GM15510 (cell line): ENCODE measurements around the gene RBBP4.

Experiments used
- POLR2A ChIP-seq: IDR thresholded peaks from 3 replicates; pipeline ENCODE4 v1.6.1; 2011; ENCODE audit warnings: borderline replicate concordance; ENCODE audit not compliant: insufficient read length; ENCODE audit errors: extremely low read depth

Gene RBBP4

DNA sequence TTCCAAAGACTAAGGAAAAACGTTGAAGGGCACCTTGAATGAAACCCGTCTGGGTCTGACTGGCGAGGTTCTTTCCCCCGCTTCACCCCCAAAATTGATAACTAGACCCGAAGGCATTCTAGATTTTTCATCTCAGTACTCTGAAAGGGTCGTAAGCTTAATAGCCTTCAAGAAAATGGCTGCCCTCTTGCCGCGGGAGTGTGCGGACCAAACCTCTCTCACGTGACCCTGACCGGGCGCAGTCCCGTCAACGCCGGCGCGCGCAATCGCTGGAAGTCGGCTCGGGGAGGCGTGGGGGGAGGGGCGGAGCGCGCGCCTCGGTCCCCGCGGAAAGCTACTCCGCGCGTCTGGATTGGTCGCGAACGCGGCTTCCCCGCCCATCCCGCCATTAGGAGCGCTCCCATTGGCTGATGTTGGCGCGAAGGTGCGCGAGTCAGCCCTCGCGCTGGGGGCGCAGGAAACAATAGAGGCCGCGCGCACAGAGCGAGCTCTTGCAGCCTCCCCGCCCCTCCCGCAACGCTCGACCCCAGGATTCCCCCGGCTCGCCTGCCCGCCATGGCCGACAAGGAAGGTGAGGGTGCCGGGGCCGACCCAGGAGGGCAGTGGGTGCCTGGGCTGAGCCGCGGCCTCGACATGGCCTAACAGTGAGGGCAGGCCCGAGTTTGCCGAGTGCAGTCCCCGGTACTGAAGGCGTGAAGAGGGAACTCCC is at the start of gene RBBP4:
RBBP4 (plus strand) TSS at position 457 of the 709 bp plus-strand sequence; CDS start at position 556, 99 bp downstream.
- TF ChIP-seq POLR2A: peak; percentile 70

DNA sequence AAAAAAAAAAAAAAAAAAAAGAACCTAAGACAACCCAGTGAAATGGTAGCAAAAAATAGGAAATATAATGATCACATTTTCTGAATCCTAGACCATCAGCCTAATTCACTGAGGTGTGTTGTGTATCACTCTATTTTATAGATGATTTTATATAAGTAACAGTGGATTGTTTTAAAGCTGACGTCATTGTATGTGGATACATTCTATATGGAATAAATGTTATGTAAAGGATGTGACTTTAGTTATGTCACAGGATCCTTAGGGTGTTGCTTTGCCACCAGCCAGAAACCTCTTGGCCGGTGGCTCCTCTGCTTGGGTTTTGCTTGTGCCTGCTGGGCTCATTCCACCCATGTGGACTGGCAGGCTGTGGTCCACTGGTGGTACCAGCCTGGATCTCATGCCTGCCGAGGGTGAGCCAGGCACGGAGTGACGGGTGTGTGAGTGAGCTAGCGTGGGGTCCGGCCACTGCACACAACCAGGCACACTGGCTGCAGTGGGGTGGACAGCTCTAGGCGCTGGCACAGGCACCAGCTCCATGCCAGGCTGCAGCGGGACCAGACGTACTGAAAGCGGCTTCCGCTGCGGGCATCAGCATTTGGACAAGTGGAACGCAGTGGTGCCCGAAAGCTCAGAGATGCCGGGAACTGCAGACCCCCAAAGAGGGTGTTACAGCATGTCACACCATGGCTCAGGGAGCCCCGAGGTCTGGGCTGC is 45.1 kb upstream of the RBBP4 start:
- TF ChIP-seq POLR2A: no peak

DNA sequence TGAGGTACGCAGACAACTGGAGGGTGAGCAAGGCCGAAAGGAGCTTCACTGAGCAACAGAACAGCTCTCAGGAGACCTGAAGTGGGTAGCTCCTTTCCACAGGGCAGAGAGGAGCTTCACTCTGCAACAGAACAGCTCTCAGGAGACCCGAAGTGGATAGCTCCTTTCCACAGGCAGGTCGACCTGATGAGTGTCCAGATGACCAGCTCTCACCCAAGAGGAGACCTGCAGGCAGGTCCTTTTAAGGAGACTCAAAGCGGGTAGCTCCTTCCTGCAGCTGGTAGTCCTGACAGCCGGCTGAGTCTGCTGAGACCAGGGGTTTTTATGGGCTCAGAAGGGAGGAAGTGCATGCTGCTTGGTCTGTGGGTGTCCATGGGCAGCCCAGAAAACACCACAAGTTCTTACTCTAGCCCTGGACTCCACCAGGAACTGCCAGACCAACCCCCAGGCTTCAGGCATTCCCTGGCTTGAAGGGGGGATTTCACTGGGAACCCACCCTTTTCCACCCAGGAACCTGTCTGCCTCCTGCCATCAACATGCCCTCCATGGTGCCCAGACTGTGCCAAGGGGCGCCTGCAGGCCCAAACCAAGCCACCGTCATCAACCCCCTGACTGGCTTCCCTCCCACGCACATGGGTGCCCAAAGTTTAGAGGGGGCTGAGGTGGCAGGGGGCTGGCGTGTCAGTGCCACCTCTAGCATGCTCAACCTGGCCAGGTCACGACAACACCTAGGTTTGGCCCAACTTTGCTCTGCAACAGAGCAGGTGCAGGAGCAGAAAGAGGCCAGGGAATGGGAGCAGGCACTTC is 44.2 kb upstream of the RBBP4 start:
- no peak for TF ChIP-seq POLR2A

DNA sequence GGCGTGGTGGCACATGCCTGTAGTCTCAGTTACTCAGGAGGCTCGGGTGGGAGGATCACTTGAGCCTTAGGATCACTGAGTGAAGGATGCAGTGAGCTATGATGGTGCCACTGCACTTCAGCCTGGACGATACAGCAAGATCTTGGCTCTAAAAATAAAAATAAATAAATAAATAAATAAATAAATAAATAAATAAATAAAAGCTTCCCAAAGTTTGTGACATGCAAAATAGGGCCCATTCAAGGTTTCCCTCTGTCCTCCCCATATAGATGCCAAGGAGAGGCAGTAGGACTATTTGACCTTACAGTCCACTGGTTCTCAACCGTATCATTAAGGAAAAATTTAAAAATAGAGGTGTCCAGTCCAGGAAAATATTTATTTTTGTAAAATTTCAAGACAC is 41.8 kb upstream of the RBBP4 start:
- no peak for TF ChIP-seq POLR2A

DNA sequence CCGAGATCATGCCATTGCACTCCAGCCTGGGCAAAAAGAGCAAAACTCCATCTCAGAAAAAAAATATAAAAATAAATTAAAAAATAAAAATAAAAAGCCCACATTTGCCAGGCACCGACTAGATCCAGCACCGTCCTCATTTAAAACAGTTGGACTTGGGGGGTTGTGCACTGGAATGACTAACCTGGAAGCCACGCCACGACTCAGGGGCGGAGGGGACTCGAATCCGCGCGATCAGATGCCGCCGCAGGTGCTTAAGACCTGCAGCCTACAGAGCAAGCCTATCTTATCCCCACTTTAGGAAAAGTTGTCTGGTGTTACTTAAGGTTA is 39.2 kb upstream of the RBBP4 start:
- TF ChIP-seq POLR2A: no peak

DNA sequence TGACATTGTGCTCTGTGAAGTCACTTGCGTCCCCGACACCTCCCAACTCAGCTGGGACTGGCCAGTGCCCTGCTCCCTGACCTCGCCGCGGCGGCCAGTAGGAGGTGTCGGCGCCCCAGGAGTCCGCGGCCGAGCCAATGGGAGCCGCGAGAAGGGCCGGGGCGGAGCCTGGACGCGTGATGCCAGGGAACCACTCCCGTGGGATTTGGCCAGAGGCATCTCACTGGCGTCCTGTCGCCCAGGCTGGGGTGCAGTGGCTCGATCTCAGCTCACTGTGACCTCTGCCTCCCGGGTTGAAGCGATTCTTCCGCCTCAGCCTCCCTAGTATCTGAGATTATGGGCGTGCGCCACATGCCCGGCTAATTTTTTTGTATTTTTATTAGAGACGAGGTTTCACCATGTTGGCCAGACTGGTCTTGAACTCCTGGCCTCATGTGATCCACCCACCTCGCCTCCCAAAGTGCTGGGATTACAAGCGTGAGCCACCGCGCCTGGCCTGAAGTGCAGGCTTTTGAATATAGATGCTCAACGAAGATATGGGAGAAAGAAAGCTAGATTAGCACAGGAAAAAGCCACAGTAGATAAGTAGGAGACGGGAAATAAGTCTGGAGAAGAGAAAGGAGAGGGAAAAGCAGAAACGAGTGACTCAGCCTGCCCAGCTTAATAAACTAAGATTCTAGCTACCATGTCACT is 38.7 kb upstream of the RBBP4 start:
- TF ChIP-seq POLR2A: peak; percentile 60

DNA sequence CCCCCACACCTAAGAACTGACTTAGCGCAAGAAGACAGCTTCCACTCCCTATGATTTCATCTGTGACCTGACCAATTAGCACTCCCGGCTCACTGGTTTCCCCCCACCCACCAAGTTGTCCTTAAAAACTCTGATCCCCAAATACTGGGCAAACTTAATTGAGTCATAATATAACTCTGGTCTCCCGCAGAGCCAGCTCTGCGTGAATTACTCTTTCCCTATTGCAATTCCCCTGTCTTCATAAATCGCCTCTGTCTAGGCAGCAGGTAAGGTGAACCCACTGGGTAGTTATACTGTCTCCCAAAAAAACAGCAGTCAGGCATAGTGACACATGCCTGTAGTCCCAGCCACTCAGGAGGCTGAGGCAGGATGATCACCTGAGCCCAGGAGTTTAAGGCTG is 37.5 kb upstream of the RBBP4 start:
- TF ChIP-seq POLR2A: no peak

DNA sequence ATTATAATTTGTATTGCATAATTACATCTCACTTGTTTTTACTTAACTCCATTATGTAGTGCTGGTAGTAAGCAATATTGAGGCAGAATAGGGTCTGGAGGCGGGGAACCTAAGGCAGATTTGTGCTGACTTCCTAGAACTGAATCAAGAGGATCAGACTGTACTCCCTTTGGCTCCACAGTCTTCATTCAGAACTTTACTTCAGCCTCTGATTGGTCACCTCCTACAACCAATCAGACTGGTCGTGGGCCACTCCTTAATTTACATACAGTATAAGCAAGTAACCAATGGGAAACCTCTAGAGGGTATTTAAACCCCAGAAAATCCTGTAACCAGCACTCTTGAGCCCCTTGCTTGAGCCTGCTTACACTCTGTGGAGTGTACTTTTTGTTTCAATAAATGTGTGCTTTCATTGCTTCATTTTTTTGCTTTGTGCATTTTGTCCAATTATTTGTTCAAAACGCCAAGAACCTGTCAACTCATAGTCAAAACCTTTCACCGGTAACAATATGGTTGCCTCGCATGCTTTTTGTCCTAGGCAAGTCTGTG is 32.3 kb upstream of the RBBP4 start:
- TF ChIP-seq POLR2A: no peak

DNA sequence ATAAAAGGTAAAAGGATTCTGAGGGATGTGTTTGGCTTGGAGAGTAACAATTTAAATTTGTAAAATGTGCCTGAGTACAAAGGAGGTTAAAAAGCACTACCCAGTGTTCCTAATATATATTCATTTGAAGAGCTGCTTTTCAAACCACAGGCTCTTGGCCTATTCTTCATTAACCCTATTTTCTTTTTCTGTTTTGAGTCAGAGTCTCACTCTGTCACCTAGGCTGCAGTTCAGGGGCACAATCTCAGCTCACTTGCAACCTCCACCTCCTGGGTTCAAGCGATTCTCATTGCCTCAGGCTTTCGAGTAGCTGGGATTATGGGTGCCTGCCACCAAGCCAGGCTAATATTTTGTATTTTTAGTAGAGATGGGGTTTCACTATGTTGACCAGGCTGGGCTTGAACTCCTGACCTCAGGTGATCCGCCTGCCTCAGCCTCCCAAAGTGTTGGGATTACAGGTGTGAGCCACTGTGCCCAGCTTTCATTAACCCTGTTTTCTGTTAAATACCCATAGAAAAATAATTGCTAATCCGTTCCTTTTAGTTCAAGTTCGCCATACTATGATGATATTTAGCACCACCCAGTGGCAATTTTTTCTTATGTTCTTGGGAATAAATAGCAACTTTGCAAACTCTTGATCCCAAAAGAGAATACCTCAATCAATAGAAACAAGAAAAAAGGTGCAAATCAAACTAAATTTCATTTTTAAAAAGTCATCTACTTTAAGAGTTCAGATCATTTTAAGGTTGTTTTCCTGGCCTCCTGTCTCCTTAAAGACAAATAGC is 31.1 kb upstream of the RBBP4 start:
- no peak for TF ChIP-seq POLR2A

DNA sequence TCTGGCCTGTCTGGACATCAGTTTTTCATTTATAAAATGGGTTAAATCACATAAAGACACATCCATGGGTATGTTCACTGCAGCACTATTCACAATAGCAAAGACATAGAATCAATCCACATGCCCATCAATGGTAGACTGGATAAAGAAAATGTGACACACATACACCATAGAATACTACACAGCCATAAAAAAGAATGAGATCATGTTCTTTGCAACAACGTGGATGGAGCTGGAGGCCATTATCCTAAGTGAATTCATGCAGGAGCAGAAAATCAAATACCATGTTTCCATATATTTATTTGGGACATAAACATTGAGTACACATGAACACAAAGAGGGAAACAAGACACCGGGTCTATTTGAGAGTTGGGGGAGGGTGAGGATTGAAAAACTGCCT is 28.8 kb upstream of the RBBP4 start:
- TF ChIP-seq POLR2A: no peak

DNA sequence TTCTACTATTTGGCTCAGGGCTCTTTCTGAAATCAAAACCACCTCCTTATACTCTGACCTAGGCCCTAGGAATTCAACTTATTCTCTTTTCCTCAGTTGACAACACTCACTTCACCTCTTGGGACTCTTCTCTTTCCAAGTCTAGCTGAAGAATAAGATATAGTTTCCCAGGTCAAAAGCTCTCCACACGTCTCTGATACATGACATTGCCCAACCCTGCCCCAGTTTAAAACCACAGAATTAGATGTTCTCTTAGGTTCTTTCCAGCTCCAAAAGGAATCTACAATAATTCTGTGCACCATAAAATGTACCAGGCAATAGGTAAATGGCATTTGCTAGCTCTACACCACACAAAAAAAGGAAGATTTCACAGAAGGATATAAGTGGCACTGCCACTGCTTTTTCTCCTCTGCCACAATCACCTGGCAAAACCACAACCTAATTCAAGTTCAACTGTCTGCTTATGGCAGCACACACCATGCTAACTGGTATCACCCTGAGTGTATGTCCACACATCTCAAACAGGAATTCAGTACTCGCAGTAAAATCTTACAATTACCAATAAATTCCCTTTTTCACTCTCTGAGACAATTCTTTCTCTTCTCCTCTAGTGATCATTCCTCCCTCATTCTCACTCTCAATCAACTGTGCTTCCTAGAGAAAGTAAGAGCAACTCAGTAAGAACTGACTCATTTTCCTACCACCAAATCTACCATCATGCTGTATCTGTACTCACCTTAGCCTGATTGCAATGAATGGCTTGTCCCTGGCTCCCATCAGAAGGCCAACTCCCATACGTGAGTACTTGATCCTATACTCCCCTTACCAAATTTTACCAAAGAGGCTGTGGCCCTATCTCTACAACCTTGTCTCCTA is 28.0 kb upstream of the RBBP4 start:
- TF ChIP-seq POLR2A: no peak

DNA sequence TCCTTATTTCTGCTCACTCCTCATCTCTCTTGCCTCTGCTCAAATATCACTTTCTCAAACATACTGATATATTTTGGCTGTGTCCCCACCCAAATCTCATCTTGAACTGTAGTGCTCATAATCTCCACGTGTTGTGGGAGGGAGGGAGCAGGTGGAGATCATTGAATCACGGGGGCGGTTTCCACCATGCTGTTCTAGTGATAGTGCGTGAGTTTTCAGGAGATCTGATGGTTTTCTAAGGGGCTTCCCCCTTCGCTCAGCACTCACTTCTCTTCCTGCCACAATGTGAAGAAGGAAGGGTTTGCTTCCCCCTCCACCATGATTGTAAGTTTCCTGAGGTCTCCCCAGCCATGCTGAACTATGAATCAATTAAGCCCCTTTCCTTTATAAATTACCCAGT is 27.2 kb upstream of the RBBP4 start:
- no peak for TF ChIP-seq POLR2A

DNA sequence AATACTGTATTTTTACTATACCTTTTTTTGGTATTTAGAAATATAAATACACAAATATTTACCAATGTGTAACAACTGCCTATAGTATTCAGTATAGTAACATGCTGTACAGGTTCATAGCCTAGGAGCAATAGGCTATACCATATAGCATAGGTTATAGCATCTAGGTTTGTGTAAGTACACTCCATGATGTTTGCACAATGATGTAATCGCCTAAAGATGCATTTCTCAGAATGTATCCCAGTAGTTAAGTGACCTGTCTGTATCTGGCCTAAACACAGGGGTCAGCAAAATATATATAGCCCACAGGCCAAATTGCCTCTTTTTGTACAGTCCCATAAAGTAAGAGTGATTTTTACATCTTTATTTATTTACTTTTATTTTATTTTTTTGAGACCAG is 24.8 kb upstream of the RBBP4 start:
- no peak for TF ChIP-seq POLR2A
